GM10266 (cell line): Measurements from ENCODE around the gene CACNA2D3.

Experiments
- DNase-seq: peaks from one replicate; pipeline ENCODE4 v3.0.0; 2012; ENCODE audit errors: extremely low spot score
- CTCF ChIP-seq: IDR thresholded peaks from 2 replicates; pipeline ENCODE4 v1.5.1; 2012; ENCODE audit warnings: mild to moderate bottlenecking, low read depth; ENCODE audit not compliant: control insufficient read depth, insufficient read depth; ENCODE audit errors: missing control alignments

The CACNA2D3 gene

GRCh38 chr3:55002416-55002930, 880.1 kb downstream of the CACNA2D3 start:
- TF ChIP-seq CTCF: no peak
- no peak for DNase-seq

- no peak for DNase-seq
- TF ChIP-seq CTCF: no peak
Observed at GRCh38 chr3:55006244-55006676, 883.9 kb downstream of the CACNA2D3 start.

- no peak for TF ChIP-seq CTCF
Observed at GRCh38 chr3:55007971-55008370, 885.6 kb downstream of the CACNA2D3 start.

GRCh38 chr3:55009372-55009771, 887.0 kb downstream of the CACNA2D3 start:
- TF ChIP-seq CTCF: no peak
- no peak for DNase-seq

More at GRCh38 chr3:55007971-55008370, 885.6 kb downstream of the CACNA2D3 start:
- no peak for DNase-seq

- no peak for TF ChIP-seq CTCF
- DNase-seq: no peak
Observed at GRCh38 chr3:55012091-55012490, 889.7 kb downstream of the CACNA2D3 start.

- no peak for DNase-seq
- TF ChIP-seq CTCF: no peak
Observed at GRCh38 chr3:55013145-55013925, 891.0 kb downstream of the CACNA2D3 start.

GRCh38 chr3:55014081-55014480, 891.7 kb downstream of the CACNA2D3 start:
- DNase-seq: no peak
- TF ChIP-seq CTCF: no peak
